ENCODE results near the gene ZBP1.

DNA sequence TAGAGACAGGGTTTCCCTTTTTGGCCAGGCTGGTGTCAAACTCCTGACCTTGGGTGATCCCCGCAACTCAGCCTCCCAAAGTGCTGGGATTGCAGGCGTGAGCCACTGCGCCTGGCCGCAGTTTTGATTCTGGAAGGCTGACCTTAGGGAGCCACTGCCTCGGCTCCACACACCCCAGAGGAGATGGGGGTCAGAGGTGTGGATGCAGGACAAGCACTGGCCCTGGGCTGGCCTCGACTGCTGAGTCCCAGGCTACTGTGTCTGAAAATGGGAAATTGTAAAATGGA is 1.5 kb downstream of the ZBP1 start:
- TF ChIP-seq TCF4 (CRISPR knock-in tag; IDR thresholded peaks at IDR 0.05; ENCODE audit: borderline replicate concordance) (no peak), ARNTL (CRISPR knock-in tag; IDR thresholded peaks at IDR 0.05; ENCODE audit: borderline replicate concordance, low read depth) (no peak), OSR1 (CRISPR knock-in tag; IDR thresholded peaks at IDR 0.05) (no peak), ESRRG (CRISPR knock-in tag; IDR thresholded peaks at IDR 0.05) (no peak), ISL1 (CRISPR knock-in tag; IDR thresholded peaks at IDR 0.05) (no peak), RARB (CRISPR knock-in tag; IDR thresholded peaks at IDR 0.05) (no peak)
- TF ChIP-seq, protein P1, sequence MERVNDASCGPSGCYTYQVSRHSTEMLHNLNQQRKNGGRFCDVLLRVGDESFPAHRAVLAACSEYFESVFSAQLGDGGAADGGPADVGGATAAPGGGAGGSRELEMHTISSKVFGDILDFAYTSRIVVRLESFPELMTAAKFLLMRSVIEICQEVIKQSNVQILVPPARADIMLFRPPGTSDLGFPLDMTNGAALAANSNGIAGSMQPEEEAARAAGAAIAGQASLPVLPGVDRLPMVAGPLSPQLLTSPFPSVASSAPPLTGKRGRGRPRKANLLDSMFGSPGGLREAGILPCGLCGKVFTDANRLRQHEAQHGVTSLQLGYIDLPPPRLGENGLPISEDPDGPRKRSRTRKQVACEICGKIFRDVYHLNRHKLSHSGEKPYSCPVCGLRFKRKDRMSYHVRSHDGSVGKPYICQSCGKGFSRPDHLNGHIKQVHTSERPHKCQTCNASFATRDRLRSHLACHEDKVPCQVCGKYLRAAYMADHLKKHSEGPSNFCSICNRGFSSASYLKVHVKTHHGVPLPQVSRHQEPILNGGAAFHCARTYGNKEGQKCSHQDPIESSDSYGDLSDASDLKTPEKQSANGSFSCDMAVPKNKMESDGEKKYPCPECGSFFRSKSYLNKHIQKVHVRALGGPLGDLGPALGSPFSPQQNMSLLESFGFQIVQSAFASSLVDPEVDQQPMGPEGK (CRISPR knock-in tag; IDR thresholded peaks at IDR 0.05; ENCODE audit: borderline replicate concordance) = no peak

Measured in SK-N-SH treated with all-trans-retinoic acid at 6 μM for 48 hours (cell line).